HG02970 (cell line): Measurements from ENCODE around the gene FARSA.
A peak's percentile ranks its signal among the peaks of the same experiment; 100 is the strongest.
"Not testable (repeated sequence)": the region's sequence is repeated elsewhere in the genome, so short reads cannot be mapped to it uniquely, and the experiment has no call there.

Experiments used
- ATAC-seq: cut with Tn5 transposase; IDR thresholded peaks from one replicate; pipeline ENCODE4 v1.9.1; 2021; ENCODE audit warnings: mild to moderate bottlenecking, moderate library complexity, moderate number of reproducible peaks; ENCODE audit not compliant: unreplicated experiment, low FRiP score

The FARSA gene

GRCh38 chr19:12938779-12939601, 5.5 kb upstream of the FARSA start:
- peak; percentile 1 for ATAC-seq

- ATAC-seq = peak; percentile 82
Measured at GRCh38 chr19:12937927-12938778, 4.6 kb upstream of the FARSA start, which contains the start of gene CALR. CALR (plus strand) TSS chr19:12938609; CDS start chr19:12938680, 71 bp downstream.

GRCh38 chr19:12937093-12937926, 3.8 kb upstream of the FARSA start:
- ATAC-seq = no peak

GRCh38 chr19:12936582-12936981, 3.1 kb upstream of the FARSA start:
- ATAC-seq = no peak

GRCh38 chr19:12935071-12935470, 1.6 kb upstream of the FARSA start:
- ATAC-seq = no peak

- ATAC-seq = no peak
Measured at GRCh38 chr19:12932392-12933286, 872 bp downstream of the FARSA start.

- ATAC-seq = no peak
Measured at GRCh38 chr19:12930002-12930645, 3.4 kb downstream of the FARSA start.

GRCh38 chr19:12924621-12925310, 8.7 kb downstream of the FARSA start:
- ATAC-seq = no peak

GRCh38 chr19:12922959-12923358, 10.6 kb downstream of the FARSA start:
- ATAC-seq = no peak

- ATAC-seq = no peak
Measured at GRCh38 chr19:12921047-12921446, 12.5 kb downstream of the FARSA start.

GRCh38 chr19:12918253-12918652, 15.3 kb downstream of the FARSA start:
- no peak for ATAC-seq

- not testable (repeated sequence) for ATAC-seq
Measured at GRCh38 chr19:12915860-12916259, 17.7 kb downstream of the FARSA start.

- ATAC-seq = no peak
Measured at GRCh38 chr19:12913851-12914690, 19.4 kb downstream of the FARSA start.

- ATAC-seq = no peak
Measured at GRCh38 chr19:12913011-12913561, 20.4 kb downstream of the FARSA start.

GRCh38 chr19:12912571-12912970, 20.9 kb downstream of the FARSA start:
- no peak for ATAC-seq

GRCh38 chr19:12907166-12907565, 26.3 kb downstream of the FARSA start:
- ATAC-seq = no peak

- ATAC-seq = peak; percentile 49
Measured at GRCh38 chr19:12899891-12900518, 33.5 kb downstream of the FARSA start.
